NCI-H748 treated with DMSO at 0.1 percent for 48 hours (cell line): Measurements from ENCODE around the gene PFDN4.

Source experiments
- DNase-seq: peaks from one replicate; lab custom pipeline; 2025; lab: John Stamatoyannopoulos, UW

The PFDN4 gene

GRCh38 chr20:54207743-54208547 lies at the start of gene PFDN4:
Gene PFDN4 (plus strand): TSS chr20:54208087. CDS start chr20:54208101, 14 bp downstream.
- peak; percentile 31 for DNase-seq

DNA sequence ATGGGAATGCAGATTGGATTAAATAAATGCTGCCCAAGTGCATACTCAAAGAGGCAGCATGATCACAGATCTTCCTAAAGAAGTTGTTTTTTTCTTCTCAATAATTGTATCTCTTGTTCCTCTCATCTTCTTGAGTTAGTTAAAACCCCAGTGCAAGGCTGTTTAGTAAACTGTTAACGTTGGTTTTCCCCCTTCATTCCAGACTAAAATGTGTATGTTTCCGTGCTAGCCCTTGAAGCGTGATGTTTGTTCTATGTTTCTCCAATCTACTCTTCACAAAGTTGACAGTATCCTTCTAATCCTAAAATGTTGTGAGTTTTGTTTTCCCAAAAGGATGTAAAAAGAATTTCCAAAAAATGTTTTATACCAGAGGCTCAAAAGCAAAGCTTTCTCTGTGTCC lies 49.7 kb upstream of the PFDN4 start:
- no peak for DNase-seq

GRCh38 chr20:54158856-54159418 lies 49.0 kb upstream of the PFDN4 start:
- no peak for DNase-seq

GRCh38 chr20:54160065-54161007 lies 47.6 kb upstream of the PFDN4 start:
- no peak for DNase-seq

DNA sequence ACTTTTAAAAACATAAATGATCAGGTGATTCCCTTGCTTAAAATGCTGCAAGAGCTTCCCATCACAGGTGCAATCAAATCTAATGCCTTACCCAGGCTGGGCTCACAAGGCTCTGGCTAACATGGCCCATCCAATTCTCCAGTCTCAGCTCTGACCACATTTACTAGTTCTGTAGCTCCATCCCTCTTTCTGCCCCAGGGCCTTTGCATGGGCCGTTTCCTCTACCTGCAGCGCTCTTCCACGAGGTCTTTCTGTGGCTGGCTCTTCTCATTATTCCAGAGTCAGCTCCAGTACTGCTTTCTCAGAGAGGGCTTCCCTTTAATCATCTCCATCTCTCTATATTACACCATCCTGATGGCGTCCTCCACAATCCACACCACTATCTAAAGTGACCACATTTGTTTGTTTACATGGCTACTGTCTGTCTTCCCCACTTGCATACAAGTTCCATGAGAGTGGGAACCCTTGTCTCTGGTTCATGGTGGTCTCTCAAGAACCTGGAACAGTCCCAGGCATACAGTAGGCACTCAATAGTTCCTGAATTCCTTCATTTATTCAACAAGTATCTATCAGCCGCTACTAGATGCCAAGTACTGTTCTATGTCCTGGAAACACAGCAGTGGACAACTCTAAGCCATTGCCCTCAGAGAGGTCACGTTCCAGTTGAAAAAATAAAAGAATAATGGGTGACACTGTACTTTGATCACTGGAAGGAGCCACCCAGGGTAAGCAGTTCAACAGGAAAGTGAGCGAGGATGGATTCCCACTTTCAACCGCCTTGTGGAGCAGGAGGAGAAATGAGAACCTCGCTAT lies 46.7 kb upstream of the PFDN4 start:
- DNase-seq: no peak

- DNase-seq: no peak
Measured at GRCh38 chr20:54161821-54162149, 46.1 kb upstream of the PFDN4 start.

DNA sequence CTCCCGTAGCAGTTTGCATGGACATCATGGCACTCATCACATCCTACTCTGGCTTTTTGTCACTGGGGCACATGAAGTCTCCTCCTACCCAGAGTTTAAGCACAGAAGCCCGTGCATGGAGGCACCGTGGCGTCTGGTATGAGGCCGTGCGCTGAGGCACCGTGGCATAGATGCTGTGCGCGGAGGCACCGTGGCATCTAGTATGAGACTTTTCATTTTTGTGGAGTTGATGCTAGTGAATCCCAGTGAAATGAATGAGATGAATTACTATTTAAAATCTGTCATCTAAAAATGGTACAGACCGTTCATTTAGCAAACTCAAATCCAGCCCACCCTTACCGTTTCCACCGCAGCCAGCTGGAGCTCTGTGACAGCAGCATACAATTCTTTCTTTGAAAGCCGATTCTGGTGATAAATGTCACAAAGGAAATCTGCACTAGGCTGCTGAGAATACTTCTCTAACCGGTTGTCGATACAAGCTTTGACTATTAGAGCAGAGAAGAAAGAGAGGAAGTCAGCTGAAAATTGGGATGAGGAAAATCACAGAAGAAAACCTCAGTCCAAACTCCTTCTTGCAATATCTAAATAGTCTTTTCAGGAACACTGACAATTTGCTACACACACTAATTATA lies 45.4 kb upstream of the PFDN4 start:
- DNase-seq: no peak

DNA sequence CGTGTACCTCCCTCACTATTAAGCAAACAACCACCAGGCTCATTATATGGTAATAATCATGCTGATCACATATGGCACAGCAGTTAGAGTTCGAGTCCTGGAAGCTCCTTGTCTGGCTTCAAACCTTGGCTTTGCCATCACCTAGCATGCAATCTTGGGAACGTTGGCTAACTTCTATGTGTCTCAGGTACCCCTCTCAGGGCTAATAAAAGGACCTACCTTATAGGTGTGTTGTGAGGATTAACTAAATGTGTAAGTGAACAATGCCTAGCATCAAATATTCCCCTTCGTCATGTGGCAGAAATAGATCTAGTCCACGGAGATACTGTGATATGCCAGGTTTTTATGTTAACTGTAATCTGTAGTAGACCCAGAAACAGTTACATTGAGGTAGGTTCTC lies 44.5 kb upstream of the PFDN4 start:
- no peak for DNase-seq

- no peak for DNase-seq
Measured at GRCh38 chr20:54165014-54165413, 42.9 kb upstream of the PFDN4 start.

- DNase-seq: no peak
Measured at GRCh38 chr20:54165803-54166202, 42.1 kb upstream of the PFDN4 start.

- DNase-seq: no peak
Measured at GRCh38 chr20:54166987-54167662, 40.8 kb upstream of the PFDN4 start.

DNA sequence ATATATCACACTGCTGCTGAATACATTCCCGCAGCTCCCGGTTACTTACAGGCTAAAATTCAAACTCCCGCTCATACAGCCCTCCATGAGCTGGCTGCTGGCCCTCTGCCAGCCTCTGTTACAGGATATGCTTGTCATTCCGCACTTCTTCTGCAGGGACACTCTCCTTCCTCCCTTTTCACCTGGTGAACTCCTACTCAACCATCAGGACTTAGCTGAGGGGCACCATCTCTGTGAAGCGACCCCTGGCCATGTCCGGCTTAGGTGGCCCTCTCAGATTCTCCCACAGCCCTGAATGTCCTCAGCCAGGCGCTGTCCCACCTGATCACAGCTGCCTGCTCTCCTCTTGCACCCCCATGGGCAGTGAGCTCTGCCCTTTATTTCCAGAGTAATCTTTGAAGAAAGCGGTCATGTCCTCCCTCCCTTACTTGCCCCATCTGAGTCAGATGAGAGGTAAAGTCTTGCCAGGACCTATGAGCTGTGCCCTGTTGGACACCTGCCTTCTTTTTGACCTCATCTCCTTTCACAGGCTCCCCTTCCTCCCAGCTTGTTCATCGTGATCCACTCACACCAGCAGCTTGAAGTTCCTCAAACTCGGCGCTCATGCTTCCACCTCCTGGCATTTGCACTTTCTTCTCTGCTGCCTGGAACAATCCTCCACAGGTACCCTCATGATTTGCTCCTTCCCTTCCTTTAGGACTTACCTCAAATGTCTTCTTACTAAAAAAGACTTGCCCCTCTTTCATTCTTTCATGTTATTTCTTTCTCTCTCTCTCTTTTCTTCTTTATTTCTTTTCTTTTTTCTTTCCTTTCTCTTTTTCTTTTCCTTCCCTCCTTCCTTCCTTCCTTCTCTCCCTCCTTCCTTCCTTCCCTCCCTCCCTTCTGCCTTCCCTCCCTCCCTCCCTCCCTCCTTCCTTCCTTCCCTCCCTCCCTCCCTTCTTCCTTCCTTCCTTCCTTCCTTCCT lies 39.7 kb upstream of the PFDN4 start:
- DNase-seq: no peak

DNA sequence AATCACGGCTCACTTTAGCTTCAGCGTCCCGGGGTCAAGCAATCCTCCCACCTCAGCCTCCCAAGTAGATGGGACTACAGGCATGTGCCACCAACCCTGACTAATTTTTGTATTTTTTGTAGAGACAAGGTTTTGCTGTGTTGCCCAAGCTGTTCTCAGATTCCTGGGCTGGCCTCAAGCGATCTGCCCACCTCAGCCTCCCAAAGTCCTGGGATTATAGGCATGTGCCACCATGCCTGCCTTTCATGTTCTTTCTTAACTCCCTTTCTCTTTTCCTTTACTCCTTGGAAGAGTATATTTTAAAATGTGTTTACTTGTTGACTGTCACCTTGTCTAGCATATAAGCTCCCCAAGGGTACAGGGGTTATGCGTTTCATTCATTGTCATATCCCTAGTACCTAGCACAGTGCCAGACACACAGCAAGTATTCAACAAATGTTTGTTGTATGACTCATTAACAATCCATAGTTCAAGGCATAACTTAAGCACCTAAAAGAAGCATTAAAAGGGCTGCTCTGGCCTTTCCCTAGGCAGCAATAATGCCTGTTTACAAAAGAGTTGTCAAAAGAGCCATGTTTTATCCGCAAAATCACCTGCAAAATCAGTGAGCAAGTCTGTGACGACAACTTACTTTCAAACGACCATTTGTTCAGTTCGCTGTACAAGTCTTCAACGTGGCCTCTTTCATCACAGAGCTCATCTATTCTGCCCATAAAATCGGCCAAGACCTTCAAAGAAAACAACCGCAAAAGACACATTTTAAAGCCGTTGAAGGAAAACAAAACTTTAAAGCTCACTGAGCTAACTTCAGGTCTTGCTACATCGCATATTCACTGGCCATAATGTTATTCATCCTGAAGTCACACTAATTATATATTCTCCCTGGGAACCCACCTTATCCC lies 38.7 kb upstream of the PFDN4 start:
- DNase-seq: no peak

GRCh38 chr20:54170026-54170471 lies 37.8 kb upstream of the PFDN4 start:
- no peak for DNase-seq

DNA sequence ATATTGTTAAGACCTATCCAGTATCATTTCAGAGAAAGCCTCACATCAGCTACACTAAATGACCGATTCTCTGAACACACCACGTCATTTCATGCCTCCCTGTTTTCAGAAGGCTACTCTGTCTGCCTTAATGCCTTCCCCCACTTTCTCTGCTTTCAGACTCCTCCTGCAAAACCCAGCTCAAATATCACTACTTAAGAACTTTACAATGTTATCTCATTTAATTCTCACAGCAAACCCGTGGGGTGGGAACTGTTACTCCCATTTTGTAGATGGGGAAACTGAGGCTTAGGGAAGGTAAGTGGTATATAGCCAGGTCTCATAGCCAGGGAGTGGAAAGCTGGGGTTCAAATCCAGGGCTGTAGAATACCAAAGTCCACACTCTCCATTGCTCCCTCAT lies 36.9 kb upstream of the PFDN4 start:
- DNase-seq: no peak

- no peak for DNase-seq
Measured at GRCh38 chr20:54172532-54172855, 35.4 kb upstream of the PFDN4 start.

- peak; percentile 1 for DNase-seq
Measured at GRCh38 chr20:54172856-54173652, 34.8 kb upstream of the PFDN4 start.
